Measurements from ENCODE around the gene GOLIM4.
"Not testable (repeated sequence)": the region's sequence is repeated elsewhere in the genome, so short reads cannot be mapped to it uniquely, and the experiment has no call there.

GOLIM4 gene

DNA sequence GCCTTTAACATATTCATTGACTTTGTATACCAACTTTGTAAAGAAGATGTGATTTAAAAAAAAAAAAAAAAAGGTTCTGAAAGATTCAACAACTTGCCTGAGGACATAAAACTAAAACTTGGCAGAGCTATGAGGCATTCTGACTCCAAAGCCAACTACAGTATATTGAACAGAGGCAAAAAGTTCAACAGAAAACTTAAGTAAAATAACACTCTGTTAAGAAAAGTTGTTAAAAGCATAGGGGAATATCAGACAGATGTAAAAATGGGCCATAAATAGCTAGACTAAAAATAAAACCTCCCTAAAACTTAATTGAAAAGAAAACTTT lies 23.4 kb downstream of the GOLIM4 start:
- no peaks in the 10 kb centered on the region for H3K27me3 Mint-ChIP-seq
- H3K4me1 Mint-ChIP-seq (ENCODE audit: low read depth) = no peaks in the 10 kb centered on the region
- H3K27ac Mint-ChIP-seq = no peak overlapping the region
- H3K36me3 Mint-ChIP-seq = no peaks in the 10 kb centered on the region
- H3K9me3 Mint-ChIP-seq (ENCODE audit: low read depth) = no peaks in the 10 kb centered on the region
- no peak overlapping the region for H3K4me3 Mint-ChIP-seq

DNA sequence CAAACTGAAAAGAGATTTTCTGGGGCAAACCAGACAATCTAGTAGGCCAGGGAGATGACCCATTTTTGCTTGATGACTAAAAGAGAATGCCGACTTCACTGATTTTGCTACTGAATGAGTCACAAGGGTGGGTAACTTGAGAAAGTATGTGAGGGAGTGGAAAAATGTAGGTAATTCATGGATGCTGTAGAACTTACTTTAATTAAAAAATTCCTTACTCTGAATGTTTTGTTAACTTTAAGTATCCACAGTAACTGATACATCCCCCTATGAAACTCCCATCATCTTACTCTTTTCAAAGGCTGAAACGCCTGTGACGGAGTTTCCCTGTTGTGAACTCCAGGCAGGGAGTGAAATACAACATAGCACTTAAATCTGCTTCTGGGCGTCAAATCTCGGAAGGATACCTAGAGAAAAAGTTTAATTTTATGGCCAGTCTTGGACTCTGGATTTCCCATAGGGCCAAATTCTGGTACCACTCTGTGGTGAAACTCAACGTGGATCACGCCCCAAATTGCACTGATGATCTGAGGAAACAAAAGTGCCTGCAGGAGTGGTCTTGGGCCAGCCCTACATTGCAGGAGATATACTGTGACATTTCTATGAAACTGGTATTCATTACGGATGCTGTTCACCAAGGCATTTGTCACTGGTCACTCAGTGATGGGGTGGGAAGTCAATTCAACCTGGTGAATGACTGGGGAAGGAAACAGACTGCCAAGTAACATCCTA lies 24.0 kb downstream of the GOLIM4 start:
- no peaks in the 10 kb centered on the region for H3K9me3 Mint-ChIP-seq (ENCODE audit: low read depth)

GRCh38 chr3:168070919-168071318 lies 24.8 kb downstream of the GOLIM4 start:
- Mint-ChIP-seq H3K4me1 (ENCODE audit: low read depth) (no peaks in the 10 kb centered on the region), H3K27ac (no peak overlapping the region), H3K9me3 (ENCODE audit: low read depth) (no peaks in the 10 kb centered on the region), H3K4me3 (no peak overlapping the region), H3K27me3 (no peaks in the 10 kb centered on the region), H3K36me3 (no peaks in the 10 kb centered on the region)

More for the DNA sequence above, 24.0 kb downstream of the GOLIM4 start:
- no peaks in the 10 kb centered on the region for H3K36me3 Mint-ChIP-seq
- no peaks in the 10 kb centered on the region for H3K27me3 Mint-ChIP-seq
- no peaks in the 10 kb centered on the region for H3K4me1 Mint-ChIP-seq (ENCODE audit: low read depth)
- H3K4me3 Mint-ChIP-seq = no peak overlapping the region
- H3K27ac Mint-ChIP-seq = no peak overlapping the region

- H3K27ac Mint-ChIP-seq = no peak overlapping the region
- H3K4me3 Mint-ChIP-seq = no peak overlapping the region
Observed at GRCh38 chr3:168068346-168068745, 27.4 kb downstream of the GOLIM4 start.

GRCh38 chr3:168066882-168067281 lies 28.8 kb downstream of the GOLIM4 start:
- no peaks in the 10 kb centered on the region for H3K36me3 Mint-ChIP-seq
- H3K9me3 Mint-ChIP-seq (ENCODE audit: low read depth) = no peaks in the 10 kb centered on the region
- H3K4me1 Mint-ChIP-seq (ENCODE audit: low read depth) = no peaks in the 10 kb centered on the region
- H3K27me3 Mint-ChIP-seq = no peaks in the 10 kb centered on the region
- no peak overlapping the region for H3K4me3 Mint-ChIP-seq
- H3K27ac Mint-ChIP-seq = no peak overlapping the region

More at GRCh38 chr3:168068346-168068745, 27.4 kb downstream of the GOLIM4 start:
- H3K36me3 Mint-ChIP-seq = no peaks in the 10 kb centered on the region
- H3K4me1 Mint-ChIP-seq (ENCODE audit: low read depth) = no peaks in the 10 kb centered on the region
- no peaks in the 10 kb centered on the region for H3K27me3 Mint-ChIP-seq
- no peaks in the 10 kb centered on the region for H3K9me3 Mint-ChIP-seq (ENCODE audit: low read depth)

GRCh38 chr3:168065569-168065968 lies 30.2 kb downstream of the GOLIM4 start:
- no peak overlapping the region for H3K4me3 Mint-ChIP-seq
- peaks cover 4% of the 10 kb centered on the region for H3K4me1 Mint-ChIP-seq (ENCODE audit: low read depth)
- H3K9me3 Mint-ChIP-seq (ENCODE audit: low read depth) = no peaks in the 10 kb centered on the region
- no peaks in the 10 kb centered on the region for H3K36me3 Mint-ChIP-seq
- H3K27ac Mint-ChIP-seq = no peak overlapping the region
- no peaks in the 10 kb centered on the region for H3K27me3 Mint-ChIP-seq

DNA sequence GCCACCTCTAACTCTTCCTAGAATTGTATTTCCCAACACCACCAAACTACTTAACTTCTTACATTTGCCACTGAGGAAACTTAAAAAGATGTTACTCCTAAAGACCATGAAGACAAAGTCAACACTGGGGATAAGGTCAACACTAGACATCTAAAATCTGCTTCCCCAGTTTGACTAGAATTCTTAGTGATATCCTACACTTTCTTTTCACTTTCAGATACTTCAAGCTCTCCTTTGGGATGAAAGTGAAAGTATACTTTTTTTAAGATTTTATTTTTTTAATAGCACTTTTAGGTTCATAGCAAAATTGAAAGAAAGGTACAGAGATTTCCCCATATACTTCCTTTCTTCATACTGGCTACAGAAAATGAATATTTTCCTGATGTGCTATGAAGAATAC lies 32.6 kb downstream of the GOLIM4 start:
- H3K4me3 Mint-ChIP-seq = no peak overlapping the region
- no peaks in the 10 kb centered on the region for H3K9me3 Mint-ChIP-seq (ENCODE audit: low read depth)
- no peaks in the 10 kb centered on the region for H3K36me3 Mint-ChIP-seq
- no peak overlapping the region for H3K27ac Mint-ChIP-seq
- H3K27me3 Mint-ChIP-seq = no peaks in the 10 kb centered on the region
- peaks cover 4% of the 10 kb centered on the region for H3K4me1 Mint-ChIP-seq (ENCODE audit: low read depth)

- no peak overlapping the region for H3K4me3 Mint-ChIP-seq
Observed at GRCh38 chr3:168062679-168063078, 33.0 kb downstream of the GOLIM4 start.

DNA sequence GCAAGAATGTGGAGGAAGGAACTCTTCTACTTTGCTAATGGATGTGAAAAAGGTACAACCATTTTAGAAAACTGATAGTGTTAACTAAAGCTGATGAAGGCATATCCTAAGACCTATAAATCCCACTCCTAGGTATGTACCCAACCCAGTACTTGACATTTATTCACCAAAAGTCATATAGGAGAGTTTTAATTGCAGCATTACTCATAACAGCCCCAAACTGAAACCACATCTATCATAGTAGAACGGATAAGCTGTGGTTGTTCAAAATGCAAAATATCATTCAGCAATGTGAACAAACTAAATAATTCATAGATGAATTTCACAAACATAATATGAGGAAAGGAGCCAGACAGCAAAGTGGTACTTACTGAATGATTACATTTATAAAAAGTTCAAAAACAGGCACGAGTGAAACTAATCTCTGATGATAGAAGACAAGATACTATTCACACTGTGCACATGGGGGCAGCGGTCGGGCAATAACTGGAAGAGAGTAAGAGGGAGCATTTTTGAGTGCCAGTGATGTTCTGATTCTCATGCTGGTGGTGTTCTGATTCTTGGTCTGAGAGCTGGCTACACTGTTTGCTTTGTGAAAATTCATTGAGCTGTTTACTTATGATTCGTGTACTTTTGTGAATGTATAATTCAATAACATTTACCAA lies 34.3 kb downstream of the GOLIM4 start:
- no peaks in the 10 kb centered on the region for H3K36me3 Mint-ChIP-seq
- H3K4me3 Mint-ChIP-seq = no peak overlapping the region
- peaks cover 4% of the 10 kb centered on the region for H3K4me1 Mint-ChIP-seq (ENCODE audit: low read depth)
- no peaks in the 10 kb centered on the region for H3K9me3 Mint-ChIP-seq (ENCODE audit: low read depth)
- H3K27me3 Mint-ChIP-seq = no peaks in the 10 kb centered on the region
- H3K27ac Mint-ChIP-seq = no peak overlapping the region

More at GRCh38 chr3:168062679-168063078, 33.0 kb downstream of the GOLIM4 start:
- no peaks in the 10 kb centered on the region for H3K36me3 Mint-ChIP-seq
- H3K27me3 Mint-ChIP-seq = no peaks in the 10 kb centered on the region
- H3K9me3 Mint-ChIP-seq (ENCODE audit: low read depth) = no peaks in the 10 kb centered on the region
- no peak overlapping the region for H3K27ac Mint-ChIP-seq
- H3K4me1 Mint-ChIP-seq (ENCODE audit: low read depth) = peaks cover 4% of the 10 kb centered on the region

DNA sequence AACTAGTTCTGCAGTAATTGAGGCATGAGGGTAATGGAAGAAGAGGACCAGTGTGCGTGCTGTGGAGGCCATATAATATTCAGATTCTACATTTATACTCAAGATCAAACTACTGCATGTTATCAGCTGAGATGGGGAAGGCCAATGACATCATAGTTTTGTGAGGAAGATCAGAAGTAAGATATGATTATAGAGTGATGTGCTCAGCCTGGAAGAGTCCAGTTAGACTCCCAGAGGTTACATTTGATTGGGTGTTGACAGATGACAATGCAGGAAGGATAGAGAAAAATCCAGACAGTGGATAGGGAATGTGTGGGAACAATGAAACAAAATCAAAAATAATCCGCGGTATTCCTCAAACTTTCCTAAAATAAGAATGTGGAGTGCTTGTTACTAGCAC lies 35.4 kb downstream of the GOLIM4 start:
- peaks cover 4% of the 10 kb centered on the region for H3K4me1 Mint-ChIP-seq (ENCODE audit: low read depth)
- no peaks in the 10 kb centered on the region for H3K27me3 Mint-ChIP-seq
- H3K27ac Mint-ChIP-seq = no peak overlapping the region
- no peak overlapping the region for H3K4me3 Mint-ChIP-seq
- no peaks in the 10 kb centered on the region for H3K36me3 Mint-ChIP-seq
- H3K9me3 Mint-ChIP-seq (ENCODE audit: low read depth) = no peaks in the 10 kb centered on the region

DNA sequence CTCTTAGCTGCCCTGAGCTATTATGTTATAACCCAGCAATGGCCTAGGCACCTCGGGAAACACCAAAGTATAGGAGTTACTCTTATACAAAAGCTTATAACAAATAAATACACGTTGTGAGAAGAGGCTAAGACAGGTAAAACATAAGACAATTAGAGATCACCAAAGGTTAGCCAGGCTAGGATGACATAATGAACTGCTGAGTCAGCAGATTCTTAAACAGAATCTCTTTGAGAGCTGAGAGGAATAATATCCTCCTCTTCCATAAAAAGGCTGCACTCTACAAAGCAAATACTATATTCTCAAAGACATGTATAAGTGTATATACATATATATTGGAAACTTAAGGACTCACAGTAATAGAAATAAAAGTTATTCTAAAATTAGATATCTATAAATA lies 37.2 kb downstream of the GOLIM4 start:
- Mint-ChIP-seq H3K27ac (no peak overlapping the region), H3K36me3 (no peaks in the 10 kb centered on the region), H3K4me1 (ENCODE audit: low read depth) (peaks cover 4% of the 10 kb centered on the region), H3K4me3 (no peak overlapping the region), H3K9me3 (ENCODE audit: low read depth) (no peaks in the 10 kb centered on the region), H3K27me3 (no peaks in the 10 kb centered on the region)

GRCh38 chr3:168056398-168057230 lies 39.1 kb downstream of the GOLIM4 start:
- not testable (repeated sequence) for H3K9me3 Mint-ChIP-seq (ENCODE audit: low read depth); H3K27me3 Mint-ChIP-seq; H3K4me1 Mint-ChIP-seq (ENCODE audit: low read depth); H3K36me3 Mint-ChIP-seq; H3K4me3 Mint-ChIP-seq; H3K27ac Mint-ChIP-seq

DNA sequence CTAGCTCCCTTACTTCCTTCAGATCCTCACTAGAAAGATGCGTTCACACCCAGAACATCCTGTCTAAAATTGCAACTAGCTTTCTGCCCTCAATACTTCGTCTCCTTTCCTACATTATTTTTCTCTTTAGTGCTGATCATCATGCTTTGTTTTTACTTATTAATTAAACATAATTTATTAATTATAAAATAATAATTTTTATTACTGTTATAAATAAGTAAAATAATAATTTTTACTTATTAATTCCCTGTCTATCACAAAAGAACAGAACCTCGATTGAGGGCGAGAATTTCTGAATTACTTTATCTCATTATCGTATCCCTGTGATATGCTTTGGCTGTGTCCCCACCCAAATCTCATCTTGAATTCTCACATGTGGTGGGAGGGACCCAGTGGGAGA lies 41.3 kb downstream of the GOLIM4 start:
- Mint-ChIP-seq H3K4me1 (ENCODE audit: low read depth) (no peaks in the 10 kb centered on the region), H3K27me3 (peaks cover 3% of the 10 kb centered on the region), H3K4me3 (no peak overlapping the region), H3K9me3 (ENCODE audit: low read depth) (no peaks in the 10 kb centered on the region), H3K27ac (no peak overlapping the region), H3K36me3 (no peaks in the 10 kb centered on the region)

- no peaks in the 10 kb centered on the region for H3K9me3 Mint-ChIP-seq (ENCODE audit: low read depth)
- H3K4me3 Mint-ChIP-seq = no peak overlapping the region
- peaks cover 3% of the 10 kb centered on the region for H3K27me3 Mint-ChIP-seq
- H3K4me1 Mint-ChIP-seq (ENCODE audit: low read depth) = no peaks in the 10 kb centered on the region
- H3K27ac Mint-ChIP-seq = no peak overlapping the region
- no peaks in the 10 kb centered on the region for H3K36me3 Mint-ChIP-seq
Observed at GRCh38 chr3:168053115-168053514, 42.6 kb downstream of the GOLIM4 start.

- Mint-ChIP-seq H3K27ac (no peak overlapping the region), H3K4me1 (ENCODE audit: low read depth) (no peaks in the 10 kb centered on the region), H3K4me3 (no peak overlapping the region)
Observed at GRCh38 chr3:168052515-168052914, 43.2 kb downstream of the GOLIM4 start.

More at GRCh38 chr3:168052515-168052914, 43.2 kb downstream of the GOLIM4 start:
- H3K27me3 Mint-ChIP-seq = peaks cover 3% of the 10 kb centered on the region
- no peaks in the 10 kb centered on the region for H3K9me3 Mint-ChIP-seq (ENCODE audit: low read depth)
- H3K36me3 Mint-ChIP-seq = no peaks in the 10 kb centered on the region

Measured in activated naive CD8-positive, alpha-beta T cell (primary cell).